ENCODE measurements around the gene PCGF2. TPM values are rescaled to one million over a fixed set of nuclear protein-coding genes. Genes with fewer than 3 reads are reported as not detected.

The PCGF2 gene
- total and polyA plus RNA-seq, 2 donors = 1.4 to 12.6 TPM

DNA sequence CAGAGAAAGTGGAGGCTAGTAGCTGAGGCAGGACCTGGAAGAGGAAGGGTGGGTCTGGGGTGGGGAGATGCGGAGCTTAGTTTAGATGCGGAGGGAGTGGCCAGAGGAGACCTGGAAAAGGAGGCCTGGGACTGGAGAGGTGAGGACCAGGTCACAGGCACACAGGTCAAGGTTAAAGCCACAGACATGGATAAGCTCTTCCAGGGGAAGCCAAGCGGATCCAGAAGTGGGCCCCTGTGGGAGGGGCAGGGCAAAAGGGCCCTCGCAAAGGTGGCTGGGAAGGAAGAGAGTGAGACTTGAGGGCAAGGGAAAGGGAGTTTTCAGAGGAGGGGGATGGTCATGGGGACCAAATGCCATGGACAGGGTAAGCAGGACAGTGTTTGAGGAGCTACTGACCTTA, 57.0 kb downstream of the PCGF2 start:
- no peak for DNase-seq (ENCODE audit: low read depth in 6 of 9, low spot score in 9 of 9)
- 99% methylated on average over 4 of the region's 4 CpGs for WGBS
- no peaks in the 10 kb centered on the region for H3K27me3 ChIP-seq (ENCODE audit: control insufficient read depth in 2 of 2, insufficient read depth in 1 of 2, low read length in 1 of 2)
- H3K27ac ChIP-seq (ENCODE audit: low read depth in 1 of 2, low read length in 1 of 2) = no peak overlapping the region
- no peak overlapping the region for H3K4me3 ChIP-seq (ENCODE audit: low read length in 2 of 2)
- H3K9me3 ChIP-seq (ENCODE audit: control insufficient read depth in 2 of 2, insufficient read depth in 1 of 2, low read length in 1 of 2) = no peaks in the 10 kb centered on the region
- H3K36me3 ChIP-seq (ENCODE audit: control insufficient read depth in 2 of 2, insufficient read depth in 2 of 2, low read length in 1 of 2) = no peaks in the 10 kb centered on the region
- peaks cover 0 to 13% of the 10 kb centered on the region in 2 donors for H3K4me1 ChIP-seq (ENCODE audit: control insufficient read depth in 2 of 2, insufficient read depth in 2 of 2, low read length in 2 of 2)

DNA sequence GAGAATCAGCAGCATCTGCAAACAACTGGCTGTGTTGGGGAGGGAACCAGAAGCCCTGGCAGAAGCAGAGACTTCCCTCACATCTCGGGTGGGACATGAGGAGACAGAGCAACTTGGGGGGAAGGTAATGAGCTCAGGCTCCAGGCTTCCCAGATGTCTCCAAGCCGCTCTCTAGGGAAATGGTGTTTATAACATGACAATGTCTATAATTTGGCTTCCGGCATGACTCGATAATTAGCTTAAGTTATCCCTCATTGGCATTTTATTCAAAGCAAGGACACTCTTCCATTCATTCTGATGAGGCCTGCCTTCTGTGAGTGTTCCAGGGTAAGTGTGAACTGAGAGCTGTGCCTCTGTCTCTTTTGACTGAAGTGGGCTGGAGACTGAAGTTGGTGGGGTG, 57.8 kb downstream of the PCGF2 start:
- H3K27ac ChIP-seq (ENCODE audit: low read depth in 1 of 2, low read length in 1 of 2) = no peak overlapping the region
- 97% methylated on average over 4 of the region's 4 CpGs for WGBS
- DNase-seq (ENCODE audit: low read depth in 6 of 9, low spot score in 9 of 9) = no peak
- H3K9me3 ChIP-seq (ENCODE audit: control insufficient read depth in 2 of 2, insufficient read depth in 1 of 2, low read length in 1 of 2) = no peaks in the 10 kb centered on the region
- H3K4me3 ChIP-seq (ENCODE audit: low read length in 2 of 2) = no peak overlapping the region
- peaks cover 0 to 7% of the 10 kb centered on the region in 2 donors for H3K4me1 ChIP-seq (ENCODE audit: control insufficient read depth in 2 of 2, insufficient read depth in 2 of 2, low read length in 2 of 2)
- H3K27me3 ChIP-seq (ENCODE audit: control insufficient read depth in 2 of 2, insufficient read depth in 1 of 2, low read length in 1 of 2) = peaks cover 0 to 4% of the 10 kb centered on the region in 2 donors
- H3K36me3 ChIP-seq (ENCODE audit: control insufficient read depth in 2 of 2, insufficient read depth in 2 of 2, low read length in 1 of 2) = no peaks in the 10 kb centered on the region

- no peak for DNase-seq (ENCODE audit: low read depth in 6 of 9, low spot score in 9 of 9)
- WGBS = 97% methylated on average over 5 of the region's 5 CpGs
These were observed 60.9 kb downstream of the PCGF2 start for GRCh38 chr17:38687286-38687685.

GRCh38 chr17:38685491-38685890, 62.6 kb downstream of the PCGF2 start:
- no peaks in the 10 kb centered on the region for H3K9me3 ChIP-seq (ENCODE audit: control insufficient read depth in 2 of 2, insufficient read depth in 1 of 2, low read length in 1 of 2)
- H3K27me3 ChIP-seq (ENCODE audit: control insufficient read depth in 2 of 2, insufficient read depth in 1 of 2, low read length in 1 of 2) = peaks cover 0 to 9% of the 10 kb centered on the region in 2 donors
- no peak overlapping the region for H3K27ac ChIP-seq (ENCODE audit: low read depth in 1 of 2, low read length in 1 of 2)
- whole genome bisulfite sequencing = 88% methylated on average over 12 of the region's 12 CpGs
- H3K4me3 ChIP-seq (ENCODE audit: low read length in 2 of 2) = no peak overlapping the region
- no peak for DNase-seq (ENCODE audit: low read depth in 6 of 9, low spot score in 9 of 9)
- H3K36me3 ChIP-seq (ENCODE audit: control insufficient read depth in 2 of 2, insufficient read depth in 2 of 2, low read length in 1 of 2) = no peaks in the 10 kb centered on the region
- H3K4me1 ChIP-seq (ENCODE audit: control insufficient read depth in 2 of 2, insufficient read depth in 2 of 2, low read length in 2 of 2) = no peaks in the 10 kb centered on the region

More at GRCh38 chr17:38687286-38687685, 60.9 kb downstream of the PCGF2 start:
- H3K36me3 ChIP-seq (ENCODE audit: control insufficient read depth in 2 of 2, insufficient read depth in 2 of 2, low read length in 1 of 2) = no peaks in the 10 kb centered on the region
- H3K27me3 ChIP-seq (ENCODE audit: control insufficient read depth in 2 of 2, insufficient read depth in 1 of 2, low read length in 1 of 2) = peaks cover 0 to 9% of the 10 kb centered on the region in 2 donors
- H3K4me3 ChIP-seq (ENCODE audit: low read length in 2 of 2) = no peak overlapping the region
- H3K4me1 ChIP-seq (ENCODE audit: control insufficient read depth in 2 of 2, insufficient read depth in 2 of 2, low read length in 2 of 2) = no peaks in the 10 kb centered on the region
- no peaks in the 10 kb centered on the region for H3K9me3 ChIP-seq (ENCODE audit: control insufficient read depth in 2 of 2, insufficient read depth in 1 of 2, low read length in 1 of 2)
- H3K27ac ChIP-seq (ENCODE audit: low read depth in 1 of 2, low read length in 1 of 2) = no peak overlapping the region

Other genes with a start within 250 kb of the PCGF2 start
- 0.52 TPM for gene SRCIN1, start 142.4 kb downstream of the PCGF2 start, total RNA-seq
- 1.1 TPM for gene SRCIN1, start 142.4 kb downstream of the PCGF2 start, polyA plus RNA-seq
- 2.6 TPM for gene EPOP, start 73.4 kb downstream of the PCGF2 start, total RNA-seq
- 4.3 TPM for gene EPOP, start 73.4 kb downstream of the PCGF2 start, polyA plus RNA-seq
- gene MLLT6, start 43.1 kb downstream of the PCGF2 start, total RNA-seq = 37.3 TPM
- 124 TPM for gene MLLT6, start 43.1 kb downstream of the PCGF2 start, polyA plus RNA-seq
- gene CISD3, start 18.0 kb downstream of the PCGF2 start, total RNA-seq = 10.3 TPM
- 22.5 TPM for gene CISD3, start 18.0 kb downstream of the PCGF2 start, polyA plus RNA-seq
- gene PSMB3, start 4.4 kb upstream of the PCGF2 start, total RNA-seq = 432 TPM
- 206 TPM for gene PSMB3, start 4.4 kb upstream of the PCGF2 start, polyA plus RNA-seq
- gene PIP4K2B, start 51.2 kb upstream of the PCGF2 start, total RNA-seq = 15.9 TPM
- gene PIP4K2B, start 51.2 kb upstream of the PCGF2 start, polyA plus RNA-seq = 17.8 TPM
- gene CWC25, start 77.0 kb upstream of the PCGF2 start, total RNA-seq = 18.7 TPM
- gene CWC25, start 77.0 kb upstream of the PCGF2 start, polyA plus RNA-seq = 36.2 TPM
- gene RPL23, start 105.4 kb upstream of the PCGF2 start, total RNA-seq = 3,220 TPM
- 4,550 TPM for gene RPL23, start 105.4 kb upstream of the PCGF2 start, polyA plus RNA-seq
- gene LASP1, start 121.7 kb upstream of the PCGF2 start, total RNA-seq = 37.0 TPM
- gene LASP1, start 121.7 kb upstream of the PCGF2 start, polyA plus RNA-seq = 72.5 TPM
- not detected for gene FBXO47, start 219.1 kb upstream of the PCGF2 start, total RNA-seq
- gene FBXO47, start 219.1 kb upstream of the PCGF2 start, polyA plus RNA-seq = not detected